ENCODE results near the gene RNF135. TPM values are rescaled to one million over a fixed set of nuclear protein-coding genes. Genes with fewer than 3 reads are reported as not detected.

RNF135 gene
- total RNA-seq, 1 experiment from 2014 or later = 23.4 TPM

- CTCF ChIA-PET = no interaction called here
- Histone ChIP-seq H3K79me2 (ENCODE audit: low read depth) (no peaks in the 10 kb centered on the region), H3K9me2 (ENCODE audit: insufficient read depth) (no peaks in the 10 kb centered on the region), H3K27ac (no peak overlapping the region), H3K4me2 (no peak overlapping the region), H4K20me1 (ENCODE audit: insufficient read depth) (no peaks in the 10 kb centered on the region), H3K4me3 (no peak overlapping the region), H3F3A (ENCODE audit: insufficient read depth, low read depth) (0 out of 2 replicates have a peak, but pooled peaks cover 4% of the 10 kb centered on the region), H2AFZ (no peak overlapping the region), H3K36me3 (ENCODE audit: low read depth) (no peaks in the 10 kb centered on the region), H3K9me3 (ENCODE audit: insufficient read depth, low read depth) (no peaks in the 10 kb centered on the region), H3K4me1 (replicated peaks; ENCODE audit: insufficient read depth) (no peaks in the 10 kb centered on the region), H3K27me3 (ENCODE audit: insufficient read depth, low read depth) (no peaks in the 10 kb centered on the region)
- intact Hi-C loops (cut with micrococcal nuclease; ENCODE audit: unreplicated experiment) = no loop called here
- BruUV-seq (replicated peaks) = no TSS peak
- POLR2A ChIA-PET (ENCODE audit: unreplicated experiment) = no interaction called here
- no peak for DNase-seq
- TF ChIP-seq CTCF (conservative IDR thresholded peaks at IDR 0.05) = no peak
- TF ChIP-seq EZH2 (IDR thresholded peaks at IDR 0.05; ENCODE audit: low read depth) = no peak
Measured at GRCh38 chr17:30956764-30957374, 14.0 kb upstream of the RNF135 start.

- Histone ChIP-seq H3K4me3 (no peak overlapping the region), H2AFZ (no peak overlapping the region), H3K9me3 (ENCODE audit: insufficient read depth, low read depth) (no peaks in the 10 kb centered on the region), H3K27me3 (ENCODE audit: insufficient read depth, low read depth) (no peaks in the 10 kb centered on the region), H3K9me2 (ENCODE audit: insufficient read depth) (no peaks in the 10 kb centered on the region), H3K27ac (no peak overlapping the region), H3K79me2 (ENCODE audit: low read depth) (no peaks in the 10 kb centered on the region), H3K36me3 (ENCODE audit: low read depth) (no peaks in the 10 kb centered on the region), H3K4me1 (replicated peaks; ENCODE audit: insufficient read depth) (no peaks in the 10 kb centered on the region), H3K4me2 (no peak overlapping the region), H4K20me1 (ENCODE audit: insufficient read depth) (no peaks in the 10 kb centered on the region), H3F3A (ENCODE audit: insufficient read depth, low read depth) (0 out of 2 replicates have a peak, but pooled peaks cover 4% of the 10 kb centered on the region)
- ChIA-PET POLR2A (ENCODE audit: unreplicated experiment) (no interaction called here), CTCF (no interaction called here)
- intact Hi-C loops (cut with micrococcal nuclease; ENCODE audit: unreplicated experiment) = no loop called here
- no peak for TF ChIP-seq CTCF (conservative IDR thresholded peaks at IDR 0.05)
- no peak for TF ChIP-seq EZH2 (IDR thresholded peaks at IDR 0.05; ENCODE audit: low read depth)
- no peak for DNase-seq
- BruUV-seq (replicated peaks) = no TSS peak
Measured at GRCh38 chr17:30957741-30958140, 13.1 kb upstream of the RNF135 start.

GRCh38 chr17:30958187-30958586, 12.7 kb upstream of the RNF135 start:
- Histone ChIP-seq H3K27me3 (ENCODE audit: insufficient read depth, low read depth) (no peaks in the 10 kb centered on the region), H3K79me2 (ENCODE audit: low read depth) (no peaks in the 10 kb centered on the region), H3K4me1 (replicated peaks; ENCODE audit: insufficient read depth) (no peaks in the 10 kb centered on the region), H2AFZ (no peak overlapping the region), H3K9me2 (ENCODE audit: insufficient read depth) (no peaks in the 10 kb centered on the region), H4K20me1 (ENCODE audit: insufficient read depth) (no peaks in the 10 kb centered on the region), H3K9me3 (ENCODE audit: insufficient read depth, low read depth) (no peaks in the 10 kb centered on the region), H3F3A (ENCODE audit: insufficient read depth, low read depth) (0 out of 2 replicates have a peak, but pooled peaks cover 4% of the 10 kb centered on the region), H3K4me3 (no peak overlapping the region), H3K4me2 (no peak overlapping the region), H3K36me3 (ENCODE audit: low read depth) (no peaks in the 10 kb centered on the region), H3K27ac (no peak overlapping the region)
- no peak for DNase-seq
- BruUV-seq (replicated peaks) = no TSS peak
- intact Hi-C loops (cut with micrococcal nuclease; ENCODE audit: unreplicated experiment) = no loop called here
- TF ChIP-seq EZH2 (IDR thresholded peaks at IDR 0.05; ENCODE audit: low read depth) = no peak
- TF ChIP-seq CTCF (conservative IDR thresholded peaks at IDR 0.05) = no peak
- ChIA-PET POLR2A (ENCODE audit: unreplicated experiment) (no interaction called here), CTCF (no interaction called here)
